ENCODE data around the gene CETP. TPM values are rescaled to one million over a fixed set of nuclear protein-coding genes. Genes with fewer than 3 reads are reported as not detected.

Gene CETP
- total and polyA plus RNA-seq, 2 of the 8 experiments (the other 6 are each of a cell fraction or from before 2014, with no cell fraction given): not detected

DNA sequence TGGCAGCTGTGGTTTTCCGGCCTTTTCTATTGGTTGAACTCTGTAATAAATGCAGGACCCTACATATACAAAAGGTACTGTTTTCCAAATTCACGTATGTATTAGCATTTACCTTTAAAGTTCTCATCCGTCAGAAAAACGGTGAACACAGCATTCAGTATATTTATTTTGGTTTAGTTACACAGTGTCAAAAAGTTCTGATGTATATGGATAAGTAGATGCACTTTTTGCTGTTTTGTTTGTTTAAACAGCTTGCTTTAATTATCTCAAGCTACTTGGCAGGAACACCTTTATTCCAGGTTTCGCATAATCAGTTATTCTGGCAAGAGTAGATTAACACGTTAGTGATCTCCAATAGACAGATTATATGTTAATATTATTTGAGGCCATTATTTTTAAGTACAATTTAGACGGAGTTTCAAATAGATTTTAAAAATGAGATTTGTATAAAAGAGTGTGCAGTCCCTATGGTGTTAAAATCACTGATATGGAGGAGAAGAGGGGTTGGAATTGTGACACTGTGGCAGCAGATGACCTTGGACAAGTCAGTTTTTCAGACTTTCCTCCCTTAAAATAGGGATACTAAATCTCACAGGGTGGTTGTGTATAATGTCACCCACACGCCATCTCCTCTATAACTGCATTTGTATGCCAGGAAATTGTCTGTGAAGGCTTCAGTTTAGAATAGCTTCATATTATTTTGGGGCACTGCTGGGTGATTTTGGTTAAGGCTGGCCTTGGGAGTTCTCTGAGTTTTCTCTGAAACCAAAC lies 27.7 kb upstream of the CETP start (continued):
- TF ChIP-seq, protein P1, sequence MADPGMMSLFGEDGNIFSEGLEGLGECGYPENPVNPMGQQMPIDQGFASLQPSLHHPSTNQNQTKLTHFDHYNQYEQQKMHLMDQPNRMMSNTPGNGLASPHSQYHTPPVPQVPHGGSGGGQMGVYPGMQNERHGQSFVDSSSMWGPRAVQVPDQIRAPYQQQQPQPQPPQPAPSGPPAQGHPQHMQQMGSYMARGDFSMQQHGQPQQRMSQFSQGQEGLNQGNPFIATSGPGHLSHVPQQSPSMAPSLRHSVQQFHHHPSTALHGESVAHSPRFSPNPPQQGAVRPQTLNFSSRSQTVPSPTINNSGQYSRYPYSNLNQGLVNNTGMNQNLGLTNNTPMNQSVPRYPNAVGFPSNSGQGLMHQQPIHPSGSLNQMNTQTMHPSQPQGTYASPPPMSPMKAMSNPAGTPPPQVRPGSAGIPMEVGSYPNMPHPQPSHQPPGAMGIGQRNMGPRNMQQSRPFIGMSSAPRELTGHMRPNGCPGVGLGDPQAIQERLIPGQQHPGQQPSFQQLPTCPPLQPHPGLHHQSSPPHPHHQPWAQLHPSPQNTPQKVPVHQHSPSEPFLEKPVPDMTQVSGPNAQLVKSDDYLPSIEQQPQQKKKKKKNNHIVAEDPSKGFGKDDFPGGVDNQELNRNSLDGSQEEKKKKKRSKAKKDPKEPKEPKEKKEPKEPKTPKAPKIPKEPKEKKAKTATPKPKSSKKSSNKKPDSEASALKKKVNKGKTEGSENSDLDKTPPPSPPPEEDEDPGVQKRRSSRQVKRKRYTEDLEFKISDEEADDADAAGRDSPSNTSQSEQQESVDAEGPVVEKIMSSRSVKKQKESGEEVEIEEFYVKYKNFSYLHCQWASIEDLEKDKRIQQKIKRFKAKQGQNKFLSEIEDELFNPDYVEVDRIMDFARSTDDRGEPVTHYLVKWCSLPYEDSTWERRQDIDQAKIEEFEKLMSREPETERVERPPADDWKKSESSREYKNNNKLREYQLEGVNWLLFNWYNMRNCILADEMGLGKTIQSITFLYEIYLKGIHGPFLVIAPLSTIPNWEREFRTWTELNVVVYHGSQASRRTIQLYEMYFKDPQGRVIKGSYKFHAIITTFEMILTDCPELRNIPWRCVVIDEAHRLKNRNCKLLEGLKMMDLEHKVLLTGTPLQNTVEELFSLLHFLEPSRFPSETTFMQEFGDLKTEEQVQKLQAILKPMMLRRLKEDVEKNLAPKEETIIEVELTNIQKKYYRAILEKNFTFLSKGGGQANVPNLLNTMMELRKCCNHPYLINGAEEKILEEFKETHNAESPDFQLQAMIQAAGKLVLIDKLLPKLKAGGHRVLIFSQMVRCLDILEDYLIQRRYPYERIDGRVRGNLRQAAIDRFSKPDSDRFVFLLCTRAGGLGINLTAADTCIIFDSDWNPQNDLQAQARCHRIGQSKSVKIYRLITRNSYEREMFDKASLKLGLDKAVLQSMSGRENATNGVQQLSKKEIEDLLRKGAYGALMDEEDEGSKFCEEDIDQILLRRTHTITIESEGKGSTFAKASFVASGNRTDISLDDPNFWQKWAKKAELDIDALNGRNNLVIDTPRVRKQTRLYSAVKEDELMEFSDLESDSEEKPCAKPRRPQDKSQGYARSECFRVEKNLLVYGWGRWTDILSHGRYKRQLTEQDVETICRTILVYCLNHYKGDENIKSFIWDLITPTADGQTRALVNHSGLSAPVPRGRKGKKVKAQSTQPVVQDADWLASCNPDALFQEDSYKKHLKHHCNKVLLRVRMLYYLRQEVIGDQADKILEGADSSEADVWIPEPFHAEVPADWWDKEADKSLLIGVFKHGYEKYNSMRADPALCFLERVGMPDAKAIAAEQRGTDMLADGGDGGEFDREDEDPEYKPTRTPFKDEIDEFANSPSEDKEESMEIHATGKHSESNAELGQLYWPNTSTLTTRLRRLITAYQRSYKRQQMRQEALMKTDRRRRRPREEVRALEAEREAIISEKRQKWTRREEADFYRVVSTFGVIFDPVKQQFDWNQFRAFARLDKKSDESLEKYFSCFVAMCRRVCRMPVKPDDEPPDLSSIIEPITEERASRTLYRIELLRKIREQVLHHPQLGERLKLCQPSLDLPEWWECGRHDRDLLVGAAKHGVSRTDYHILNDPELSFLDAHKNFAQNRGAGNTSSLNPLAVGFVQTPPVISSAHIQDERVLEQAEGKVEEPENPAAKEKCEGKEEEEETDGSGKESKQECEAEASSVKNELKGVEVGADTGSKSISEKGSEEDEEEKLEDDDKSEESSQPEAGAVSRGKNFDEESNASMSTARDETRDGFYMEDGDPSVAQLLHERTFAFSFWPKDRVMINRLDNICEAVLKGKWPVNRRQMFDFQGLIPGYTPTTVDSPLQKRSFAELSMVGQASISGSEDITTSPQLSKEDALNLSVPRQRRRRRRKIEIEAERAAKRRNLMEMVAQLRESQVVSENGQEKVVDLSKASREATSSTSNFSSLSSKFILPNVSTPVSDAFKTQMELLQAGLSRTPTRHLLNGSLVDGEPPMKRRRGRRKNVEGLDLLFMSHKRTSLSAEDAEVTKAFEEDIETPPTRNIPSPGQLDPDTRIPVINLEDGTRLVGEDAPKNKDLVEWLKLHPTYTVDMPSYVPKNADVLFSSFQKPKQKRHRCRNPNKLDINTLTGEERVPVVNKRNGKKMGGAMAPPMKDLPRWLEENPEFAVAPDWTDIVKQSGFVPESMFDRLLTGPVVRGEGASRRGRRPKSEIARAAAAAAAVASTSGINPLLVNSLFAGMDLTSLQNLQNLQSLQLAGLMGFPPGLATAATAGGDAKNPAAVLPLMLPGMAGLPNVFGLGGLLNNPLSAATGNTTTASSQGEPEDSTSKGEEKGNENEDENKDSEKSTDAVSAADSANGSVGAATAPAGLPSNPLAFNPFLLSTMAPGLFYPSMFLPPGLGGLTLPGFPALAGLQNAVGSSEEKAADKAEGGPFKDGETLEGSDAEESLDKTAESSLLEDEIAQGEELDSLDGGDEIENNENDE (IDR thresholded peaks at IDR 0.05; ENCODE audit: insufficient replicate concordance, low read length): no peak
- no peak for TF ChIP-seq SRF (IDR thresholded peaks at IDR 0.05; ENCODE audit: low read depth, low read length)
- no peak for TF ChIP-seq RNF2 (IDR thresholded peaks at IDR 0.05; ENCODE audit: borderline replicate concordance, low read depth, low read length, missing control alignments, poor library complexity, severe bottlenecking)
- TF ChIP-seq SP4 (IDR thresholded peaks at IDR 0.05; ENCODE audit: low read length): no peak
- TF ChIP-seq NRF1 (IDR thresholded peaks at IDR 0.05; ENCODE audit: low read depth, low read length): no peak
- TF ChIP-seq CBX5 (IDR thresholded peaks at IDR 0.05; ENCODE audit: low read depth, low read length): no peak
